Karpas-422 (cell line): ENCODE results near the gene GIPC2. TPM values are rescaled to one million over a fixed set of nuclear protein-coding genes. Genes with fewer than 3 reads are reported as not detected.

ENCODE experiments used
- DNase-seq: peaks from one replicate; pipeline ENCODE4 v3.0.0-alpha.2; 2015
- H2AFZ ChIP-seq: fragments of 200-600 bp; sonication (generic); 2 replicates; pipeline ENCODE4 v1.6.1; 2014; ENCODE audit warnings: antibody characterized with exemption, low read length, mixed read lengths
- H3K27ac ChIP-seq: fragments of 200-600 bp; sonication (generic); 2 replicates; pipeline ENCODE4 v1.5.1; 2014; ENCODE audit warnings: mild to moderate bottlenecking, low read length, moderate library complexity
- H3K27me3 ChIP-seq: fragments of 200-600 bp; sonication (generic); 2 replicates; pipeline ENCODE4 v1.6.1; 2014; ENCODE audit warnings: low read length, mixed read lengths
- H3K36me3 ChIP-seq: fragments of 200-600 bp; sonication (generic); 2 replicates; pipeline ENCODE4 v1.6.1; 2014; ENCODE audit warnings: low read length, mixed read lengths; ENCODE audit not compliant: insufficient read depth
- H3K4me1 ChIP-seq: fragments of 200-600 bp; sonication (generic); 2 replicates; pipeline ENCODE4 v1.6.1; 2014; ENCODE audit warnings: mild to moderate bottlenecking, low read length, mixed read lengths
- H3K4me2 ChIP-seq: fragments of 200-600 bp; sonication (generic); 2 replicates; pipeline ENCODE4 v1.6.1; 2014; ENCODE audit warnings: low read length, low read depth, mild to moderate bottlenecking; ENCODE audit not compliant: poor library complexity, severe bottlenecking
- H3K4me3 ChIP-seq: fragments of 200-600 bp; sonication (generic); 2 replicates; pipeline ENCODE4 v1.5.1; 2014; ENCODE audit warnings: mild to moderate bottlenecking, antibody characterized with exemption, low read length, mixed read lengths
- H3K79me2 ChIP-seq: fragments of 200-600 bp; sonication (generic); 2 replicates; pipeline ENCODE4 v1.6.1; 2014; ENCODE audit warnings: mild to moderate bottlenecking, low read length, mixed read lengths
- H3K9ac ChIP-seq: fragments of 200-600 bp; sonication (generic); 2 replicates; pipeline ENCODE4 v1.6.0; 2014; ENCODE audit warnings: low read length
- H3K9me2 ChIP-seq: fragments of 200-600 bp; sonication (generic), shearing (Covaris generic); replicated peaks from 2 replicates; pipeline ENCODE4 v1.6.0; 2014; ENCODE audit warnings: mild to moderate bottlenecking, low read length, moderate library complexity; ENCODE audit not compliant: insufficient read depth
- H3K9me3 ChIP-seq: fragments of 300-700, 200-600 bp; sonication (generic); 2 replicates; pipeline ENCODE4 v1.6.1; 2014; ENCODE audit warnings: low read length, mixed read lengths
- H4K20me1 ChIP-seq: fragments of 200-600 bp; sonication (generic); 2 replicates; pipeline ENCODE4 v1.6.1; 2014; ENCODE audit warnings: mild to moderate bottlenecking, antibody characterized with exemption, low read length, low read depth; ENCODE audit not compliant: insufficient read depth
- total RNA-seq: library from RNA; depleted of rRNA; stranded (reverse); fragments of >200 nt; shearing (Covaris generic); gene quantifications from 2 replicates; pipeline ENCODE4 v1.2.3, GENCODE V29; 2014; ENCODE audit warnings: low replicate concordance

Gene GIPC2
- total RNA-seq, 1 experiment from 2014 or later: 0.15 TPM

- H3K9me2 ChIP-seq: no peaks in the 10 kb centered on the region
- H3K9me3 ChIP-seq: no peaks in the 10 kb centered on the region
- H3K9ac ChIP-seq: no peak overlapping the region
- no peaks in the 10 kb centered on the region for H3K79me2 ChIP-seq
- H3K4me2 ChIP-seq: no peak overlapping the region
- no peaks in the 10 kb centered on the region for H3K36me3 ChIP-seq
- no peaks in the 10 kb centered on the region for H4K20me1 ChIP-seq
- no peak for DNase-seq
- no peak overlapping the region for H3K4me3 ChIP-seq
- H3K27ac ChIP-seq: no peak overlapping the region
- no peak overlapping the region for H2AFZ ChIP-seq
- no peaks in the 10 kb centered on the region for H3K4me1 ChIP-seq
- no peaks in the 10 kb centered on the region for H3K27me3 ChIP-seq
These were observed 5.2 kb upstream of the GIPC2 start for GRCh38 chr1:78040484-78041089.

- no peaks in the 10 kb centered on the region for H4K20me1 ChIP-seq
- H3K27me3 ChIP-seq: no peaks in the 10 kb centered on the region
- H3K9ac ChIP-seq: no peak overlapping the region
- H3K4me3 ChIP-seq: no peak overlapping the region
- H3K9me2 ChIP-seq: no peaks in the 10 kb centered on the region
- no peaks in the 10 kb centered on the region for H3K9me3 ChIP-seq
- DNase-seq: no peak
- H3K4me1 ChIP-seq: no peaks in the 10 kb centered on the region
- H2AFZ ChIP-seq: no peak overlapping the region
- no peaks in the 10 kb centered on the region for H3K79me2 ChIP-seq
- no peak overlapping the region for H3K27ac ChIP-seq
- no peak overlapping the region for H3K4me2 ChIP-seq
- H3K36me3 ChIP-seq: no peaks in the 10 kb centered on the region
These were observed 2.3 kb upstream of the GIPC2 start for GRCh38 chr1:78043436-78043835.

DNA sequence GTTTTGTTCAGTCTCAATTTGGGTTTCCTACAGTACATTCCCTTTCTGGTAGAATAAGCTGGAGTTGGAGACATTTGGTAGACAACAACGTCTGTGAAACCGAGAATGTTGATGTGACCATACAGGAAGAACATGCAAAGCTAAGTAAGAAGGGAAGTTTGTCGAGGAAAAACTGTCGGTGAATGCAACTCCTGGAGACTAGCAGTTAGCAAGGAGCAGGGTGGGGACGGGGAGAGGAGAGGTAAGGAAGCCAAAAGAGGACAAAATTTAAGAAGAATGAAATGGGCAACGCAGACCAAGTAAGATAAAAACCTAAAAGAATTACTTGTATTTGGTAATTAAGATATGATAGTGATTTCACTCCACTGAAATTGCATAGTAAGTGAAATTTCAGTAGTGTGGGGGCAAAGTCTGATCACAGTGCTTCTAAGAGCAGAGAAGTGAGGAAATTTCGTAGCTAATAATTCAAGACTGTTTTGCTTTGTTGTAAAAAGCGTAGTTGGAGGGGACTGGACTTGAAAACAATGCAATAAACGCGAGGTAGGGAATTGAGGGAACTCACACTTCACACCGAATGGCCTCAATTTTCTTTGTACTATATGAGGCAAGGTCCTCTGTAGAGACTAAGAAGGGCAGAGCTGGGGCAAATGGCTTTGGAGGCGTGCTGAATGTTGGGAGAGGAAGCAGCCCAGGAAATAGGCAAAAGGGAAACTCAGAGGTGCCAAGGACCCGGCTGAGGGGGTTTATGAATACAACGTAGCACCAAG lies 787 bp upstream of the GIPC2 start:
- no peaks in the 10 kb centered on the region for H3K27me3 ChIP-seq
- H3K79me2 ChIP-seq: no peaks in the 10 kb centered on the region
- H4K20me1 ChIP-seq: no peaks in the 10 kb centered on the region
- no peak overlapping the region for H3K4me2 ChIP-seq
- H3K9ac ChIP-seq: no peak overlapping the region
- no peak overlapping the region for H3K4me3 ChIP-seq
- no peak overlapping the region for H3K27ac ChIP-seq
- H3K9me2 ChIP-seq: no peaks in the 10 kb centered on the region
- no peaks in the 10 kb centered on the region for H3K9me3 ChIP-seq
- no peaks in the 10 kb centered on the region for H3K36me3 ChIP-seq
- no peak for DNase-seq
- no peaks in the 10 kb centered on the region for H3K4me1 ChIP-seq
- H2AFZ ChIP-seq: no peak overlapping the region

- no peaks in the 10 kb centered on the region for H3K4me1 ChIP-seq
- H3K9me2 ChIP-seq: no peaks in the 10 kb centered on the region
- no peak overlapping the region for H3K27ac ChIP-seq
- no peak overlapping the region for H2AFZ ChIP-seq
- no peak overlapping the region for H3K9ac ChIP-seq
- H4K20me1 ChIP-seq: no peaks in the 10 kb centered on the region
- no peaks in the 10 kb centered on the region for H3K79me2 ChIP-seq
- no peak overlapping the region for H3K4me3 ChIP-seq
- no peaks in the 10 kb centered on the region for H3K27me3 ChIP-seq
- H3K4me2 ChIP-seq: no peak overlapping the region
- no peaks in the 10 kb centered on the region for H3K9me3 ChIP-seq
- H3K36me3 ChIP-seq: no peaks in the 10 kb centered on the region
- no peak for DNase-seq
These were observed 222 bp upstream of the GIPC2 start for GRCh38 chr1:78045563-78045925.

DNA sequence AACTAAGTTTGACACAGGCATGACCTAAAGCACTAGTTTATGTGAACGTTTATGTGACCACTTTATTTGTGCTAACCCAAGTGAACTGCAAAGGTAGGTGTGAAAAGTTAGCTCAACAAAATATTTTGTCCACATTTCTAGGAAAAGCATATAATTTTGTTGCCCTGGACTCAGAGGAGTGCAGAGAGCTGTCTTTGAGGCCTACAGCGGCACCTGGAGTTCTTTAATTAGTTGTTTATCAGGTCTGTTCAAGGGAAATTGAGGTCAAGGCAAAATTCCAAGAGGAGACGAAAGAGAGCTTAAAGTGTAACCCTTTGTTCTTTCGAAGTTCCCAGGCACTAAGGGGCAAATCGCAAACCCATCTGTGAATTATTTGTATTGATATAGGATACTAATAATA lies 1.3 kb downstream of the GIPC2 start:
- Histone ChIP-seq H3K9ac (no peak overlapping the region), H3K4me1 (no peaks in the 10 kb centered on the region), H3K27ac (no peak overlapping the region), H3K4me3 (no peak overlapping the region), H3K36me3 (no peaks in the 10 kb centered on the region), H2AFZ (no peak overlapping the region), H3K27me3 (no peaks in the 10 kb centered on the region), H3K9me2 (no peaks in the 10 kb centered on the region), H3K9me3 (no peaks in the 10 kb centered on the region), H3K79me2 (no peaks in the 10 kb centered on the region), H3K4me2 (no peak overlapping the region), H4K20me1 (no peaks in the 10 kb centered on the region)
- no peak for DNase-seq

DNA sequence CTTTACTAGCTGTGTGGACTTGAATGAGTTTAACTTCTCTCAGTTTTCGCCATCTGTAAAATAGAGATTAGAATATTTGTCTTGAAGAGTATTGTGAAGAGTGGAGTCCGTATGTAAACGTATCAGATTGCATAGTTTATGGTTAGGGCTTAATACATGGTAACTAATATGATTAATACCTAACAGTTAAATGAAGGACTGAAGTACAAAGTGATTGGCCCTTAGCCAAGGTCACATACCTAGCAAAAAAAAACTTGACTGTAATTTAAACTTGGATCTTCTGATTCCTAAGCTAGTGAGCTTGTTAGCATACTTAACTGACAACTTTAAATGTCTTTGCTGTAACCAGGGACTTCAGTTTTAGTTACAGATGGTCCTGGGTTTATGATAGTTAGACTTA lies 1.9 kb downstream of the GIPC2 start:
- Histone ChIP-seq H3K4me3 (no peak overlapping the region), H3K27ac (no peak overlapping the region), H3K9me3 (no peaks in the 10 kb centered on the region), H2AFZ (no peak overlapping the region), H3K36me3 (no peaks in the 10 kb centered on the region), H3K4me1 (no peaks in the 10 kb centered on the region), H3K9me2 (no peaks in the 10 kb centered on the region), H3K27me3 (no peaks in the 10 kb centered on the region), H3K79me2 (no peaks in the 10 kb centered on the region), H3K4me2 (no peak overlapping the region), H4K20me1 (no peaks in the 10 kb centered on the region), H3K9ac (no peak overlapping the region)
- no peak for DNase-seq

DNA sequence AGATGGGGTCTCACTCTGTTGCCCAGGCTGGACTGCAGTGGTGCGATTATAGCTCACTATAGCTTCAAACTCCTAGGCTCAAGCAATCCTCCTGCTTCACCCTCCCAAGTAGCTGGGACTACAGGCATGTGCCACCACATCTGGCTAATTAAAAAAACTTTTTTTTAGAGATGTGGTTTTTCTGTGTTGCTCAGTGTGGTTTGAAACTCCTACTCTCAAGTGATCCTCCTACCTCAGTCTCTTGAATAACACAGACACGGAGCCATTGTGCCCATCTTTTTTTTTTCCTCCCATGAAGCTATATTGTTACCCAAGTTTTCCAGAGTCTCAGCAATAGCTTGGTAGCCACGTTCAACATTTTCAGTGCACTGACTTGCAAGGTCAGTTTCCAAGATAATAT lies 2.7 kb downstream of the GIPC2 start:
- Histone ChIP-seq H3K36me3 (no peaks in the 10 kb centered on the region), H3K9ac (no peak overlapping the region)
- no peak for DNase-seq

GRCh38 chr1:78049396-78049795 lies 3.6 kb downstream of the GIPC2 start:
- no peak for DNase-seq
- Histone ChIP-seq H3K27ac (no peak overlapping the region), H3K9me3 (no peaks in the 10 kb centered on the region), H3K79me2 (no peaks in the 10 kb centered on the region), H3K9me2 (no peaks in the 10 kb centered on the region), H3K27me3 (no peaks in the 10 kb centered on the region), H3K4me3 (no peak overlapping the region), H3K4me1 (no peaks in the 10 kb centered on the region), H3K9ac (no peak overlapping the region), H3K36me3 (no peaks in the 10 kb centered on the region), H2AFZ (no peak overlapping the region), H4K20me1 (no peaks in the 10 kb centered on the region), H3K4me2 (no peak overlapping the region)

More for the DNA sequence above, 2.7 kb downstream of the GIPC2 start:
- Histone ChIP-seq H3K27me3 (no peaks in the 10 kb centered on the region), H3K9me3 (no peaks in the 10 kb centered on the region), H3K9me2 (no peaks in the 10 kb centered on the region), H3K27ac (no peak overlapping the region), H4K20me1 (no peaks in the 10 kb centered on the region), H3K79me2 (no peaks in the 10 kb centered on the region), H2AFZ (no peak overlapping the region), H3K4me1 (no peaks in the 10 kb centered on the region), H3K4me3 (no peak overlapping the region), H3K4me2 (no peak overlapping the region)
